Lung microvascular endothelial cell (primary cell): ENCODE measurements around the gene KIF12. TPM values are rescaled to one million over a fixed set of nuclear protein-coding genes. Genes with fewer than 3 reads are reported as not detected.
A peak's percentile ranks its signal among the peaks of the same experiment; 100 is the strongest.

Experiments used
- DNase-seq, 2 donors: peaks; one replicate each; pipeline versions ENCODE4 v3.0.0 to v3.0.0-alpha.2; 2010; ENCODE audit warnings: low read depth in 2 of 2
- total RNA-seq: library from RNA; depleted of rRNA; stranded (reverse); fragments of >200 nt; gene quantifications from 2 replicates; pipeline ENCODE4 v1.2.1, GENCODE V29; 2014

Gene KIF12
- total RNA-seq, 1 donor from 2014 or later, result not detected

- no peak for DNase-seq
Measured at GRCh38 chr9:114107286-114108001, 8.4 kb upstream of the KIF12 start.

- no peak for DNase-seq
Measured at GRCh38 chr9:114105236-114105635, 6.1 kb upstream of the KIF12 start.

- DNase-seq, result no peak
Measured at GRCh38 chr9:114102484-114102883, 3.4 kb upstream of the KIF12 start.

- peak in 1 of 2 donors; percentile 22 for DNase-seq
Measured at GRCh38 chr9:114100536-114100935, 1.4 kb upstream of the KIF12 start.

GRCh38 chr9:114099669-114100270 is 678 bp upstream of the KIF12 start:
- DNase-seq, result no peak

- DNase-seq, result peak; percentile 14 to 32
Measured at GRCh38 chr9:114098021-114098935, 814 bp downstream of the KIF12 start.

- DNase-seq, result peak; percentile 41 to 62
Measured at GRCh38 chr9:114097613-114098020, 1.5 kb downstream of the KIF12 start.

- DNase-seq, result no peak
Measured at GRCh38 chr9:114096866-114097612, 2.1 kb downstream of the KIF12 start.

GRCh38 chr9:114096041-114096511 is 3.0 kb downstream of the KIF12 start:
- DNase-seq, result no peak

- no peak for DNase-seq
Measured at GRCh38 chr9:114094971-114095370, 4.1 kb downstream of the KIF12 start.

- DNase-seq, result no peak
Measured at GRCh38 chr9:114093761-114094505, 5.2 kb downstream of the KIF12 start.

GRCh38 chr9:114093031-114093471 is 6.0 kb downstream of the KIF12 start:
- DNase-seq, result no peak

GRCh38 chr9:114092336-114092735 is 6.8 kb downstream of the KIF12 start:
- DNase-seq, result no peak

- no peak for DNase-seq
Measured at GRCh38 chr9:114091711-114092110, 7.4 kb downstream of the KIF12 start.

GRCh38 chr9:114090798-114091197 is 8.3 kb downstream of the KIF12 start:
- no peak for DNase-seq

GRCh38 chr9:114089206-114089840 is 9.8 kb downstream of the KIF12 start:
- no peak for DNase-seq

GRCh38 chr9:114088571-114089170 is 10.4 kb downstream of the KIF12 start:
- no peak for DNase-seq

GRCh38 chr9:114087721-114088120 is 11.4 kb downstream of the KIF12 start:
- no peak for DNase-seq

- no peak for DNase-seq
Measured at GRCh38 chr9:114086607-114087006, 12.5 kb downstream of the KIF12 start.

GRCh38 chr9:114086009-114086408 is 13.1 kb downstream of the KIF12 start:
- no peak for DNase-seq
